ENCODE data around the gene DEPP1.

Gene DEPP1

GRCh38 chr10:44936314-44936975 is 42.2 kb downstream of the DEPP1 start:
- peak overlapping the region; percentile 32; the same call in 1 of the 2 replicates for H3K9ac ChIP-seq
- H3K27me3 ChIP-seq: no peaks in the 10 kb centered on the region
- H3K9me3 ChIP-seq: peaks cover 24% of the 10 kb centered on the region
- H3K36me3 ChIP-seq: no peaks in the 10 kb centered on the region
- no peaks in the 10 kb centered on the region for H4K20me1 ChIP-seq
- no peak for TF ChIP-seq Cebpa-rat (IDR thresholded peaks at IDR 0.05)
- H3K4me3 ChIP-seq: 0 out of 2 replicates have a peak overlapping the region, but pooled peaks have one; percentile 26
- peak overlapping the region; percentile 75 for H3K4me2 ChIP-seq
- peak overlapping the region; percentile 79 for H3K27ac ChIP-seq
- peaks cover 53% of the 10 kb centered on the region for H3K4me1 ChIP-seq

GRCh38 chr10:44935966-44936295 is 42.7 kb downstream of the DEPP1 start:
- H3K4me3 ChIP-seq: peak overlapping the region; percentile 26; the same call in 1 of the 2 replicates
- H3K4me2 ChIP-seq: peak overlapping the region; percentile 75
- H3K4me1 ChIP-seq: peaks cover 53% of the 10 kb centered on the region
- peak overlapping the region; percentile 79 for H3K27ac ChIP-seq
- peaks cover 22% of the 10 kb centered on the region for H3K9me3 ChIP-seq
- H3K36me3 ChIP-seq: no peaks in the 10 kb centered on the region
- no peaks in the 10 kb centered on the region for H3K27me3 ChIP-seq
- H4K20me1 ChIP-seq: no peaks in the 10 kb centered on the region
- TF ChIP-seq Cebpa-rat (IDR thresholded peaks at IDR 0.05): no peak
- peak overlapping the region; percentile 32; the same call in 1 of the 2 replicates for H3K9ac ChIP-seq

GRCh38 chr10:44935201-44935965 is 43.2 kb downstream of the DEPP1 start:
- Histone ChIP-seq H3K27ac (peak overlapping the region; percentile 79), H4K20me1 (no peaks in the 10 kb centered on the region), H3K36me3 (no peaks in the 10 kb centered on the region), H3K4me3 (peak overlapping the region; percentile 26; the same call in 1 of the 2 replicates), H3K27me3 (no peaks in the 10 kb centered on the region), H3K9me3 (peaks cover 18% of the 10 kb centered on the region), H3K4me2 (peak overlapping the region; percentile 75), H3K9ac (peak overlapping the region; percentile 32; the same call in 1 of the 2 replicates), H3K4me1 (peaks cover 53% of the 10 kb centered on the region)
- no peak for TF ChIP-seq Cebpa-rat (IDR thresholded peaks at IDR 0.05)

DNA sequence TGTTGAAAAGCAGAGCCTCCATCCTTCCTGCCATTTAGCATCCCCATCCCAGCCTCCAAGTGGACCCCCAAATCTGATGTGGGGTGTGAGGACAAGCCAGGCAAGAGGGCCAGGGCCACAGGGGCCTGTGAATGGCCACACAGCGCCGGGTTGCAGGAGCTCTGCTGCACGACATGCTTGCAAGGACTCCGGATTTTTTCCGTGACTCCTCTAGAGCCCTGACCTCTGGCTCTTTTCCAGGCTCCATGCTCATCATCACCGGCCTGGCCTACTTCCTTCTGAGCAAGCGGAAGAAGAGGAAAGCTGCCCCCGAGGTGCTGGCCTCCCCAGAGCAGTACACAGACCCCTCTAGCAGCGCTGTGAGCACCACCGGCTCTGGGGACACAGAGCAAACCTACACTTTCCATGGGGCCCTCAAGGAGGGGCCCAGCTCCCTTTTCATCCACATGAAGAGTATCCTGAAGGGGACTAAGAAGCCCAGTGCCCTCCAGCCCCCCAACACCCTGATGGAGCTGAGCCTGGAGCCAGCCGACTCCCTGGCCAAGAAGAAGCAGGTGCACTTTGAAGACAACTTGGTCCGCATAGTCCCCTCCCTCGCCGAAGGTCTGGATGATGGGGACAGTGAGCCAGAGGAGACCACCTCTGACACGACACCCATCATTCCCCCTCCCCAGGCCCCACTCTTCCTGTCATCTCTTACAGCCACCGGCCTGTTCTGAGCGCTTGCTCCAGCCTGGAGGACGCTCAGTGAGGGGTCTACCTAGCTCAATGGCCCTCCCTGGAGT is 44.0 kb downstream of the DEPP1 start:
- peaks cover 18% of the 10 kb centered on the region for H3K9me3 ChIP-seq
- no peak overlapping the region for H3K4me3 ChIP-seq
- H3K4me1 ChIP-seq: peaks cover 53% of the 10 kb centered on the region
- no peaks in the 10 kb centered on the region for H3K36me3 ChIP-seq
- no peak for TF ChIP-seq Cebpa-rat (IDR thresholded peaks at IDR 0.05)
- peak overlapping the region; percentile 79 for H3K27ac ChIP-seq
- H3K27me3 ChIP-seq: no peaks in the 10 kb centered on the region
- H4K20me1 ChIP-seq: no peaks in the 10 kb centered on the region
- H3K4me2 ChIP-seq: peak overlapping the region; percentile 75
- H3K9ac ChIP-seq: no peak overlapping the region

GRCh38 chr10:44933451-44934321 is 44.9 kb downstream of the DEPP1 start:
- H3K9ac ChIP-seq: 0 out of 2 replicates have a peak overlapping the region, but pooled peaks have one; percentile 40
- peak overlapping the region; percentile 75 for H3K4me2 ChIP-seq
- TF ChIP-seq Cebpa-rat (IDR thresholded peaks at IDR 0.05): no peak
- H3K27ac ChIP-seq: peak overlapping the region; percentile 79
- peaks cover 11% of the 10 kb centered on the region; the same call in 1 of the 2 replicates for H3K9me3 ChIP-seq
- no peaks in the 10 kb centered on the region for H3K27me3 ChIP-seq
- peaks cover 53% of the 10 kb centered on the region for H3K4me1 ChIP-seq
- H4K20me1 ChIP-seq: no peaks in the 10 kb centered on the region
- H3K4me3 ChIP-seq: no peak overlapping the region
- H3K36me3 ChIP-seq: no peaks in the 10 kb centered on the region

GRCh38 chr10:44932517-44933450 is 45.8 kb downstream of the DEPP1 start:
- H3K27me3 ChIP-seq: no peaks in the 10 kb centered on the region
- H3K27ac ChIP-seq: peak overlapping the region; percentile 79
- peaks cover 53% of the 10 kb centered on the region for H3K4me1 ChIP-seq

DNA sequence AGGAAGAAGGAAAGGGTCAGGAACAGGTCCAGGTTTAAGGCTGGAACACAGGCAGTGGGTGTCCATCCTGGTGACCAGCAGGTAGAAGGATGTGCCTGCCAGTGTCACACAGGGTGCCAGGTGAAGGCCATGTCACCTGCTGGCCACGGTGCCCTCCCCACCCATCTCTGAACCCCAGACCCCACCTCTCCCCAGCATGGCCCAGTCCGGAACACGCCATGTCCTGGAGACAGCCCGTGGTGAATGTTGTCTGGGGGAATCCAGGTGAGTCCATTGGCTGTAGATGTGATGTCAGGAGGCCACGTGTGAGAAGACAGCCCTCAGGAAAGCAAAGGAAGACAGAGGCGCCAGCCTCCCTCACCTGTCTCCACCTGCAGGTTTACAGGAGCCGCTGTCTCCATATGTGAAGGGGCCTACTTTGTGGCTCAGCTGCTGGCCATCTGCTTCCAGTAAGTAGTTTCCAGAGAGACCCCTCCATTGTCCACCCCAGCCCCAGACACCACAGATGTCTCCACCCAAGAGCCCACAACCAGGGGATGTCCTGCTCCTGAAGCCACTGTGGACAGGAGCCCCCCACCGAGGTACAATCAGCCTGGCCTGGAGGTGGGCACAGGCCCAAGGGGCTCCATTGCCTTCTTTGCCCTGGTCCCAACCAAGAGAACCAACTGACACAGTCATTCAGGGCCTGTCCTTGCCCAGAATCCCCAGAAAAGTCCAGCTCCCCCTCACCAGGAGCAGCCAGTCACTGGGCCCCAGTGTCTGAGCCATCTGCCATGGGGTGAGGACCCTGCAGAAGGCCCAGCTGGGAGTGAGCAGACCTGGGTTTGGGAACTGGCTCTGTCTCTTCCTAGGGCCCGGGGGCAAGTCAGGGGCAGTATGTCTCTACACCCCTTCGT is 46.7 kb downstream of the DEPP1 start:
- no peaks in the 10 kb centered on the region for H3K9me3 ChIP-seq
- H3K4me1 ChIP-seq: peaks cover 55% of the 10 kb centered on the region
- H3K4me2 ChIP-seq: peak overlapping the region; percentile 75; the same call in 1 of the 2 replicates
- H3K27me3 ChIP-seq: no peaks in the 10 kb centered on the region
- no peak overlapping the region for H3K4me3 ChIP-seq
- no peak for TF ChIP-seq Cebpa-rat (IDR thresholded peaks at IDR 0.05)
- H3K36me3 ChIP-seq: no peaks in the 10 kb centered on the region
- no peaks in the 10 kb centered on the region for H4K20me1 ChIP-seq
- peak overlapping the region; percentile 60 for H3K27ac ChIP-seq
- H3K9ac ChIP-seq: no peak overlapping the region

More at GRCh38 chr10:44932517-44933450, 45.8 kb downstream of the DEPP1 start:
- Histone ChIP-seq H4K20me1 (no peaks in the 10 kb centered on the region), H3K36me3 (no peaks in the 10 kb centered on the region), H3K9me3 (peaks cover 2% of the 10 kb centered on the region; the same call in 1 of the 2 replicates), H3K4me2 (peak overlapping the region; percentile 75), H3K9ac (0 out of 2 replicates have a peak overlapping the region, but pooled peaks have one; percentile 40), H3K4me3 (no peak overlapping the region)
- TF ChIP-seq Cebpa-rat (IDR thresholded peaks at IDR 0.05): no peak
